HCT116 (cell line): ENCODE results near the gene ZNF619. TPM values are rescaled to one million over a fixed set of nuclear protein-coding genes. Genes with fewer than 3 reads are reported as not detected.
A peak's percentile ranks its signal among the peaks of the same experiment; 100 is the strongest.

ENCODE experiments used
- ATAC-seq: fragments of 200-7000 bp; cut with Tn5 transposase; 2 replicates; pipeline ENCODE4 v1.9.1; 2020; ENCODE audit warnings: mild to moderate bottlenecking, moderate library complexity
- BruUV-seq: library from RNA; stranded (reverse); fragments of 400-500 nt; replicated peaks from 2 replicates; lab custom pipeline; 2021; lab: Mats Ljungman, UMichigan
- CTCF ChIA-PET: fragments of 300-600 bp; sonication (Branson Sonifier 250); formaldehyde crosslinking; loops from one replicate; lab custom pipeline; 2021; ENCODE audit warnings: antibody characterized with exemption; lab: Charles Lee
- POLR2A ChIA-PET: fragments of 300-600, 350-600 bp; sonication (Branson Sonifier 250); formaldehyde crosslinking; loops from one replicate; lab custom pipeline; 2021; ENCODE audit warnings: antibody characterized with exemption; lab: Charles Lee
- RAD21 ChIA-PET, 2 experiments: fragments of 300-600 bp; sonication (Branson Sonifier 250); formaldehyde crosslinking; loops; one replicate each; lab custom pipeline; 2023; ENCODE audit warnings: low total read pairs in 2 of 2; ENCODE audit not compliant: uncharacterized antibody in 2 of 2, unreplicated experiment in 2 of 2, low non-redundant PET in 1 of 2; lab: Charles Lee
- DNase-seq: peaks from one replicate; pipeline ENCODE4 v3.0.0-alpha.2; 2010; ENCODE audit warnings: low read depth, low spot score
- H2AFZ ChIP-seq: fragments of 200-600 bp; shearing (Covaris generic), sonication (generic); 2 replicates; pipeline ENCODE4 v1.6.1; 2017; ENCODE audit warnings: low read depth, mixed run types, mixed read lengths, antibody characterized with exemption, low read length; ENCODE audit not compliant: poor library complexity, severe bottlenecking
- H3K27ac ChIP-seq: 2 replicates; pipeline ENCODE4 v1.5.1; 2012; ENCODE audit warnings: low read depth, low read length
- H3K27me3 ChIP-seq: fragments of 200-600 bp; sonication (generic); 2 replicates; pipeline ENCODE4 v1.6.1; 2016; ENCODE audit warnings: mixed run types, low read length, mixed read lengths; ENCODE audit not compliant: insufficient read depth
- H3K36me3 ChIP-seq, 2 experiments: fragments of 200-500 bp in 1 of 2; fragments of 200-600 bp in 1 of 2; sonication (Bioruptor generic) in 1 of 2; sonication (generic) in 1 of 2; 2 replicates each; pipeline versions ENCODE4 v1.5.1 to v1.6.1; 2014 to 2016; ENCODE audit warnings: low read length in 2 of 2, inconsistent platforms in 1 of 2, mixed read lengths in 1 of 2, mixed run types in 1 of 2; ENCODE audit not compliant: insufficient read depth in 2 of 2, control insufficient read depth in 1 of 2
- H3K4me1 ChIP-seq, 2 experiments: fragments of 200-600 bp in 1 of 2; sonication (generic) in 1 of 2; 2 replicates each; pipeline versions ENCODE4 v1.5.1 to v1.6.1; 2012 to 2017; ENCODE audit warnings: low read length in 2 of 2, inconsistent platforms in 1 of 2, mild to moderate bottlenecking in 1 of 2, mixed read lengths in 1 of 2, mixed run types in 1 of 2, moderate library complexity in 1 of 2; ENCODE audit not compliant: insufficient read depth in 2 of 2, control insufficient read depth in 1 of 2
- H3K4me2 ChIP-seq: fragments of 200-600 bp; sonication (generic); 2 replicates; pipeline ENCODE4 v1.6.1; 2017; ENCODE audit warnings: mixed run types, low read length, mixed read lengths
- H3K4me3 ChIP-seq, 2 experiments: fragments of 200-600 bp in 1 of 2; sonication (generic) in 1 of 2; replicated peaks in 1 of 2; 2 replicates each; pipeline ENCODE4 v1.5.1; 2011 to 2016; ENCODE audit warnings: low read length in 2 of 2, control low read depth in 1 of 2, low read depth in 1 of 2, mild to moderate bottlenecking in 1 of 2, mixed read lengths in 1 of 2, mixed run types in 1 of 2
- H3K79me2 ChIP-seq: fragments of 200-600 bp; sonication (generic); 2 replicates; pipeline ENCODE4 v1.6.1; 2017; ENCODE audit warnings: mild to moderate bottlenecking, mixed run types, low read length, moderate library complexity, mixed read lengths; ENCODE audit not compliant: insufficient read depth
- H3K9ac ChIP-seq: fragments of 200-600 bp; sonication (generic); 2 replicates; pipeline ENCODE4 v1.6.1; 2016; ENCODE audit warnings: low read length, mixed read lengths
- H3K9me2 ChIP-seq: fragments of 200-600 bp; sonication (generic), shearing (Covaris generic); 2 replicates; pipeline ENCODE4 v1.6.1; 2017; ENCODE audit warnings: mixed run types, mild to moderate bottlenecking, moderate library complexity; ENCODE audit not compliant: insufficient read depth
- H3K9me3 ChIP-seq, 2 experiments: fragments of 200-500 bp in 1 of 2; fragments of 200-600 bp in 1 of 2; sonication (Bioruptor generic) in 1 of 2; sonication (generic) in 1 of 2; 2 replicates each; pipeline ENCODE4 v1.6.1; 2014 to 2017; ENCODE audit warnings: low read length in 2 of 2, mixed read lengths in 2 of 2, inconsistent platforms in 1 of 2, low read depth in 1 of 2, mild to moderate bottlenecking in 1 of 2, mixed run types in 1 of 2, moderate library complexity in 1 of 2; ENCODE audit not compliant: control insufficient read depth in 1 of 2, insufficient read depth in 1 of 2
- H4K20me1 ChIP-seq: fragments of 200-600 bp; sonication (generic), shearing (Covaris generic); 2 replicates; pipeline ENCODE4 v1.6.1; 2017; ENCODE audit warnings: mixed run types, mild to moderate bottlenecking, moderate library complexity; ENCODE audit not compliant: insufficient read depth
- CEBPB ChIP-seq: IDR thresholded peaks from 2 replicates; pipeline ENCODE4 v1.6.1; 2012; ENCODE audit warnings: low read depth
- ELF1 ChIP-seq: IDR thresholded peaks from 2 replicates; pipeline ENCODE4 v1.6.1; 2012; ENCODE audit warnings: low read depth, borderline replicate concordance
- POLR2A ChIP-seq: IDR thresholded peaks from 2 replicates; pipeline ENCODE4 v1.7.0; 2011; ENCODE audit warnings: borderline replicate concordance; ENCODE audit not compliant: insufficient read depth, insufficient read length; ENCODE audit errors: extremely low read depth
- POLR2AphosphoS5 ChIP-seq: IDR thresholded peaks from 2 replicates; pipeline ENCODE4 v1.6.1; 2011; ENCODE audit warnings: mild to moderate bottlenecking, low read depth, low read length, moderate library complexity
- RAD21 ChIP-seq: IDR thresholded peaks from 2 replicates; pipeline ENCODE4 v1.6.1; 2012; ENCODE audit warnings: low read depth, mild to moderate bottlenecking
- TCF7L2 ChIP-seq: IDR thresholded peaks from 2 replicates; pipeline ENCODE4 v1.7.0; 2011; ENCODE audit warnings: borderline replicate concordance, inconsistent platforms; ENCODE audit not compliant: insufficient read depth, insufficient read length; ENCODE audit errors: extremely low read depth
- intact Hi-C: fragments of 100-400 bp; cut with micrococcal nuclease; formaldehyde crosslinking; loops from 2 replicates; pipeline ENCODE4 v1.10.0; 2022
- total RNA-seq: library from RNA; stranded (reverse); gene quantifications from one replicate; pipeline ENCODE4 v1.2.1, GENCODE V29; 2021; ENCODE audit not compliant: unreplicated experiment
- TF ChIP-seq, protein P1 (sequence below), 3 experiments: fragments of 200-600 bp in 1 of 3; sonication (generic) in 1 of 3; IDR thresholded peaks in 2 of 3; conservative IDR thresholded peaks in 1 of 3; 2 replicates each; pipeline ENCODE4 v1.5.1; 2012 to 2017; ENCODE audit warnings: low read depth in 2 of 3, low read length in 2 of 3, antibody characterized with exemption in 1 of 3, borderline replicate concordance in 1 of 3, control low read depth in 1 of 3, mild to moderate bottlenecking in 1 of 3, mixed read lengths in 1 of 3, mixed run types in 1 of 3, moderate library complexity in 1 of 3; ENCODE audit not compliant: insufficient read depth in 1 of 3
- TF ChIP-seq, protein P2 (sequence below): IDR thresholded peaks from 2 replicates; pipeline ENCODE4 v1.6.1; 2012
- TF ChIP-seq, protein P3 (sequence below): IDR thresholded peaks from 2 replicates; pipeline ENCODE4 v1.6.1; 2012

ZNF619 gene
- total RNA-seq, 1 experiment from 2014 or later, result 7.3 TPM

DNA sequence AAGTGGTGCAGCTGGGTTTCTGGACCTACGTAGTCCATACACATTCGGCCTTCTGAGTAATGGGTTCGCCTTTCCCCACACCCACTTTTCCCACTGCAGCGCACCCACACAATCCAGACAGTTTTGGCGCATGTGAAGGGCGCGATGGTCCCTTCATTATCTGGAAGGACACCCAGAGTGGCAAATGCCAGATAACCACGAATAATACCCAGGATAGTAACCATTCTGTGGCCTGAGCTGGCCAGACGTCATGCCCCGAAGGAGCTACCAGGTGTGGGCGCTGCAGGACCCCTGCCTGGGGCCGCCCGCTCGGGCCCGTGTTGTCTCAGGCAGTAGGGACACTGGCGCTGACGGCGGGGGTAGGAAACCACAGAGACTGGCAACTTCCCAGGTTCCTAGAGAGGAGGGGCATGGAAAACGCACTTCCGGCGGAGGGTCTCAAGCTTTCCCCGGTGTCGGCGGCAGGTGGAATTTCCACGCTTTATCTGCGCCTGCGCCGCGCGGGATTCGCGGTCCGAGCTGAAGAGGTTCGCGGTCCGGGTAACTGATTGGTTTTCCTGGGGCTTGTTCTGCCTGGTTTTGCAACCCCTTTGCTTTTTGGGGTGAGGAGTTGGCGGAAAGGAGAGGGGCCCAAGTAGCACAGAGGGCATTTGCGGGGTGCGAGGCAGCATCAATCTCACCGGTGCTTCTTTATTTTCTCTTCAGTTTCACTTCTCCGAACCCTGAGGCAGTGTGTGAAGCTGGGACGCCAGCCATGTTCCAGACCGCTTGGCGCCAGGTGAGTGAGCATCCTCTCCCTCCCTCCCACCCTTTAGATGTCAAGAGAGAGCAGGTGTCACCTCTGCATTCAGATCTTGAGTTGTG, 28.9 kb downstream of the ZNF619 start, which contains the start of gene ZNF620:
TSS of gene ZNF620 (plus strand) at position 441 of the 864 bp plus-strand sequence. CDS start at position 755, 314 bp downstream.
- CTCF ChIA-PET, result interaction anchor here (0.7 to 1.7 kb wide), 4 partner anchors 13 to 197 kb away, joined by 3 to 5 read pairs (median 4); partner anchors contain the start of genes EIF1B and ZNF621
- TSS peak; percentile 93 for BruUV-seq
- TF ChIP-seq POLR2A, result peak; percentile 82
- TF ChIP-seq POLR2AphosphoS5, result peak; percentile 85
- TF ChIP-seq, protein P1, sequence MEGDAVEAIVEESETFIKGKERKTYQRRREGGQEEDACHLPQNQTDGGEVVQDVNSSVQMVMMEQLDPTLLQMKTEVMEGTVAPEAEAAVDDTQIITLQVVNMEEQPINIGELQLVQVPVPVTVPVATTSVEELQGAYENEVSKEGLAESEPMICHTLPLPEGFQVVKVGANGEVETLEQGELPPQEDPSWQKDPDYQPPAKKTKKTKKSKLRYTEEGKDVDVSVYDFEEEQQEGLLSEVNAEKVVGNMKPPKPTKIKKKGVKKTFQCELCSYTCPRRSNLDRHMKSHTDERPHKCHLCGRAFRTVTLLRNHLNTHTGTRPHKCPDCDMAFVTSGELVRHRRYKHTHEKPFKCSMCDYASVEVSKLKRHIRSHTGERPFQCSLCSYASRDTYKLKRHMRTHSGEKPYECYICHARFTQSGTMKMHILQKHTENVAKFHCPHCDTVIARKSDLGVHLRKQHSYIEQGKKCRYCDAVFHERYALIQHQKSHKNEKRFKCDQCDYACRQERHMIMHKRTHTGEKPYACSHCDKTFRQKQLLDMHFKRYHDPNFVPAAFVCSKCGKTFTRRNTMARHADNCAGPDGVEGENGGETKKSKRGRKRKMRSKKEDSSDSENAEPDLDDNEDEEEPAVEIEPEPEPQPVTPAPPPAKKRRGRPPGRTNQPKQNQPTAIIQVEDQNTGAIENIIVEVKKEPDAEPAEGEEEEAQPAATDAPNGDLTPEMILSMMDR (IDR thresholded peaks at IDR 0.05 in 2 of 3, conservative IDR thresholded peaks at IDR 0.05 in 1 of 3; ENCODE audit: borderline replicate concordance in 1 of 3, insufficient read depth in 1 of 3, low read depth in 2 of 3, low read length in 2 of 3), result peak in 2 of 3 experiments; percentile 42 to 51; a peak in 4 of 6 replicates
- peak; percentile 11 for TF ChIP-seq TCF7L2
- TF ChIP-seq, protein P2, sequence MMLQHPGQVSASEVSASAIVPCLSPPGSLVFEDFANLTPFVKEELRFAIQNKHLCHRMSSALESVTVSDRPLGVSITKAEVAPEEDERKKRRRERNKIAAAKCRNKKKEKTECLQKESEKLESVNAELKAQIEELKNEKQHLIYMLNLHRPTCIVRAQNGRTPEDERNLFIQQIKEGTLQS, result no peak
- TF ChIP-seq, protein P3, sequence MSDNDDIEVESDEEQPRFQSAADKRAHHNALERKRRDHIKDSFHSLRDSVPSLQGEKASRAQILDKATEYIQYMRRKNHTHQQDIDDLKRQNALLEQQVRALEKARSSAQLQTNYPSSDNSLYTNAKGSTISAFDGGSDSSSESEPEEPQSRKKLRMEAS, result peak; percentile 72
- TF ChIP-seq RAD21, result peak; percentile 35; the same call in 1 of the 2 replicates
- no peak for TF ChIP-seq ELF1
- no peak for TF ChIP-seq CEBPB

More for the DNA sequence above, 28.9 kb downstream of the ZNF619 start, which contains the start of gene ZNF620:
- ChIA-PET RAD21 (interaction anchor here (0.9 to 1.3 kb wide), 2 partner anchors 18 to 19 kb away, joined by 3 to 4 read pairs; partner anchors contain the start of gene ZNF621 (in 1 of the 2)), POLR2A (interaction anchor here (0.9 to 2.3 kb wide), 6 partner anchors 10 to 49 kb away, joined by 3 to 35 read pairs (median 4); partner anchors contain the start of genes RPL14, ZNF619 and ZNF621)
- peak within 1 kb of the TSS; percentile 79 to 86 for H3K4me3 ChIP-seq
- H4K20me1 ChIP-seq, result no peaks in the 10 kb centered on the region
- no peaks in the 10 kb centered on the region for H3K9me3 ChIP-seq
- peak within 1 kb of the TSS; percentile 89 for H2AFZ ChIP-seq
- H3K9ac ChIP-seq, result peak within 1 kb of the TSS; percentile 75
- no peaks in the 10 kb centered on the region for H3K9me2 ChIP-seq
- peaks cover 4% of the 10 kb centered on the region; the same call in 1 of the 2 replicates for H3K79me2 ChIP-seq
- peaks cover 11 to 29% of the 10 kb centered on the region in 2 experiments for H3K4me1 ChIP-seq
- no peaks in the 10 kb centered on the region for H3K27me3 ChIP-seq
- peak within 1 kb of the TSS; percentile 73 for H3K27ac ChIP-seq
- DNase-seq, result peak; percentile 76
- intact Hi-C loops, result loop anchor here (2.0 kb wide), 2 partner anchors 19 to 29 kb away; partner anchors contain the start of genes ZNF619 and ZNF621
- H3K4me2 ChIP-seq, result peak within 1 kb of the TSS; percentile 91
- peak; percentile 88 for ATAC-seq
- H3K36me3 ChIP-seq, result peaks cover 4 to 6% of the 10 kb centered on the region in 2 experiments; a peak in 3 of 4 replicates
